ENCODE results near the gene COQ8A. TPM values are rescaled to one million over a fixed set of nuclear protein-coding genes. Genes with fewer than 3 reads are reported as not detected.
"Not testable (repeated sequence)": the region's sequence is repeated elsewhere in the genome, so short reads cannot be mapped to it uniquely, and the experiment has no call there.

The COQ8A gene
- total RNA-seq, 6 donors from 2014 or later: 27.1 to 105 (median 44.6) TPM

DNA sequence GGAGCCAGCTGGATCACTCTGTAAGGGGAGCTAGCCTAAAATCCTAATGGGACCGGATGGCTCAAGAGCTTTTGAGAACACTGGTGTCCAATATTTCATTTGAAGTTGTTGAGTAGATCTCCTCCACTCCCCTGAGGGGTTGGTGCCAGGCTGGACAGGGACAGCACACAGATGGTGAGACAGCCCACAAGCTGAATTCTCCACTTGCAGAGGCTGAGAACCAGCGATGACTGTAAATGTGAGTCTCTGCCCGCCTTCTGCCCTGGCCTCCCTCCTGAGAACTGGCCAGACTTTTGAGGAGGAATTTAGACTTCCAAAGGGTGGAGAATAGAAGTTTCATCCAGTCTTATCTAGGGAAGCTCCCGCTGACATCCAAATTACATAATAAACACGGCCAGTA is 20.5 kb upstream of the COQ8A start:
- DNase-seq (no peak), ATAC-seq (ENCODE audit: low FRiP score in 2 of 2) (no peak)
- TF ChIP-seq, protein P1, sequence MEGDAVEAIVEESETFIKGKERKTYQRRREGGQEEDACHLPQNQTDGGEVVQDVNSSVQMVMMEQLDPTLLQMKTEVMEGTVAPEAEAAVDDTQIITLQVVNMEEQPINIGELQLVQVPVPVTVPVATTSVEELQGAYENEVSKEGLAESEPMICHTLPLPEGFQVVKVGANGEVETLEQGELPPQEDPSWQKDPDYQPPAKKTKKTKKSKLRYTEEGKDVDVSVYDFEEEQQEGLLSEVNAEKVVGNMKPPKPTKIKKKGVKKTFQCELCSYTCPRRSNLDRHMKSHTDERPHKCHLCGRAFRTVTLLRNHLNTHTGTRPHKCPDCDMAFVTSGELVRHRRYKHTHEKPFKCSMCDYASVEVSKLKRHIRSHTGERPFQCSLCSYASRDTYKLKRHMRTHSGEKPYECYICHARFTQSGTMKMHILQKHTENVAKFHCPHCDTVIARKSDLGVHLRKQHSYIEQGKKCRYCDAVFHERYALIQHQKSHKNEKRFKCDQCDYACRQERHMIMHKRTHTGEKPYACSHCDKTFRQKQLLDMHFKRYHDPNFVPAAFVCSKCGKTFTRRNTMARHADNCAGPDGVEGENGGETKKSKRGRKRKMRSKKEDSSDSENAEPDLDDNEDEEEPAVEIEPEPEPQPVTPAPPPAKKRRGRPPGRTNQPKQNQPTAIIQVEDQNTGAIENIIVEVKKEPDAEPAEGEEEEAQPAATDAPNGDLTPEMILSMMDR (IDR thresholded peaks at IDR 0.05): no peak
- no peak for TF ChIP-seq POLR2A (IDR thresholded peaks at IDR 0.05)
- TF ChIP-seq EP300 (IDR thresholded peaks at IDR 0.05): no peak
- no peak for TF ChIP-seq POLR2AphosphoS5 (IDR thresholded peaks at IDR 0.05)
- Histone ChIP-seq H3K27ac (no peak overlapping the region), H3K4me3 (no peak overlapping the region), H3K27me3 (no peaks in the 10 kb centered on the region), H3K36me3 (peaks cover 0 to 4% (median 0%) of the 10 kb centered on the region in 4 donors), H3K9me3 (no peaks in the 10 kb centered on the region), H3K4me1 (no peaks in the 10 kb centered on the region)
- 94 to 96% methylated on average over 5 of the region's 5 CpGs for WGBS, 2 donors

- no peak overlapping the region for H3K27ac ChIP-seq
- no peak for DNase-seq
- WGBS, 2 donors: 88 to 100% methylated on average over 1 of the region's 1 CpG
- H3K9me3 ChIP-seq: no peaks in the 10 kb centered on the region
- peaks cover 0 to 4% (median 0%) of the 10 kb centered on the region in 4 donors for H3K36me3 ChIP-seq
- no peaks in the 10 kb centered on the region for H3K4me1 ChIP-seq
- H3K4me3 ChIP-seq: no peak overlapping the region
- no peak for ATAC-seq (ENCODE audit: low FRiP score in 2 of 2)
- H3K27me3 ChIP-seq: no peaks in the 10 kb centered on the region
- no peak for TF ChIP-seq EP300 (IDR thresholded peaks at IDR 0.05)
- no peak for TF ChIP-seq POLR2A (IDR thresholded peaks at IDR 0.05)
Measured at GRCh38 chr1:226919995-226920394, 20.1 kb upstream of the COQ8A start.

GRCh38 chr1:226920446-226920894 is 19.6 kb upstream of the COQ8A start:
- Histone ChIP-seq H3K27ac (no peak overlapping the region), H3K9me3 (no peaks in the 10 kb centered on the region), H3K4me3 (no peak overlapping the region), H3K36me3 (peaks cover 0 to 4% (median 0%) of the 10 kb centered on the region in 4 donors), H3K27me3 (no peaks in the 10 kb centered on the region), H3K4me1 (no peaks in the 10 kb centered on the region)
- TF ChIP-seq POLR2AphosphoS5 (IDR thresholded peaks at IDR 0.05): no peak
- TF ChIP-seq POLR2A (IDR thresholded peaks at IDR 0.05): no peak
- TF ChIP-seq, protein P1 (IDR thresholded peaks at IDR 0.05): no peak
- DNase-seq (no peak), ATAC-seq (ENCODE audit: low FRiP score in 2 of 2) (no peak)
- 40 to 65% methylated on average over 2 of the region's 2 CpGs for WGBS, 2 donors

DNA sequence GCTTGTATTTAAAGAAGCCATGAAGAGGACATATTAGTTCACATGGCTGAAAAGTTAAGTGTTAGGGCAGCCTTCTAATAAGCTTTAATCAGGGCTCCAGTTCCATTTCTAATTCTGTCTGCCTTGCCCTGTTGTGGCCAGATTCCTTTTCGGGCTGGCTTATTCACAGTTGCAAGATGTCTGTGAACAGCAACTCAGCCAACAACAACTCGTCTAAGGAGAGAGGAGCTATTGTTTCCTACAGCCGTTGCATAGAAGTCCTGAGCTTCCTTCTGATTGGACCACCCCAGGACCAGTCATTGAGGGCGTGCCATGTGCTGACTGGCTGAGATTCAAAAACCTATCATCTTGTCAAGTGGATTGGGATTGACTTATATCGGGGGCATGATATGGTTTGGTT is 18.6 kb upstream of the COQ8A start:
- Histone ChIP-seq H3K36me3 (peaks cover 0 to 4% (median 0%) of the 10 kb centered on the region in 4 donors), H3K9me3 (no peaks in the 10 kb centered on the region), H3K4me3 (no peak overlapping the region), H3K4me1 (no peaks in the 10 kb centered on the region), H3K27ac (no peak overlapping the region), H3K27me3 (no peaks in the 10 kb centered on the region)
- whole genome bisulfite sequencing, 2 donors: 88 to 96% methylated on average over 3 to 5 of the region's 5 CpGs
- no peak for DNase-seq
- ATAC-seq (ENCODE audit: low FRiP score in 2 of 2): no peak
- TF ChIP-seq EP300 (IDR thresholded peaks at IDR 0.05) (no peak), POLR2AphosphoS5 (IDR thresholded peaks at IDR 0.05) (no peak)

GRCh38 chr1:226929260-226930111 is 10.6 kb upstream of the COQ8A start:
- DNase-seq: not testable (repeated sequence)

GRCh38 chr1:226934483-226935237 is 5.4 kb upstream of the COQ8A start:
- Histone ChIP-seq H3K27ac (no peak overlapping the region), H3K9me3 (peaks cover 0 to 9% (median 2%) of the 10 kb centered on the region in 4 donors), H3K36me3 (no peaks in the 10 kb centered on the region), H3K4me1 (peaks cover 3 to 9% (median 8%) of the 10 kb centered on the region in 4 donors), H3K4me3 (no peak overlapping the region), H3K27me3 (no peaks in the 10 kb centered on the region)
- DNase-seq (no peak), ATAC-seq (ENCODE audit: low FRiP score in 2 of 2) (no peak)
- TF ChIP-seq EP300 (IDR thresholded peaks at IDR 0.05) (no peak), POLR2AphosphoS5 (IDR thresholded peaks at IDR 0.05) (no peak)
- WGBS, 2 donors: 70 to 95% methylated on average over 3 of the region's 3 CpGs

More at GRCh38 chr1:226929260-226930111, 10.6 kb upstream of the COQ8A start:
- not testable (repeated sequence) for H3K4me1 ChIP-seq; ATAC-seq (ENCODE audit: low FRiP score in 2 of 2); H3K27me3 ChIP-seq; H3K4me3 ChIP-seq; H3K36me3 ChIP-seq; H3K27ac ChIP-seq; H3K9me3 ChIP-seq
- WGBS, 2 donors: 84 to 99% methylated on average over 5 of the region's 5 CpGs
